ENCODE measurements around the gene MORC4. TPM values are rescaled to one million over a fixed set of nuclear protein-coding genes. Genes with fewer than 3 reads are reported as not detected.

Gene MORC4
- total RNA-seq: 14.7 and 17.1 TPM in 2 replicates

GRCh38 chrX:107000013-107000515 is at the start of gene MORC4:
MORC4 (minus strand) TSS chrX:107000212; CDS start chrX:106999969, 243 bp downstream.

DNA sequence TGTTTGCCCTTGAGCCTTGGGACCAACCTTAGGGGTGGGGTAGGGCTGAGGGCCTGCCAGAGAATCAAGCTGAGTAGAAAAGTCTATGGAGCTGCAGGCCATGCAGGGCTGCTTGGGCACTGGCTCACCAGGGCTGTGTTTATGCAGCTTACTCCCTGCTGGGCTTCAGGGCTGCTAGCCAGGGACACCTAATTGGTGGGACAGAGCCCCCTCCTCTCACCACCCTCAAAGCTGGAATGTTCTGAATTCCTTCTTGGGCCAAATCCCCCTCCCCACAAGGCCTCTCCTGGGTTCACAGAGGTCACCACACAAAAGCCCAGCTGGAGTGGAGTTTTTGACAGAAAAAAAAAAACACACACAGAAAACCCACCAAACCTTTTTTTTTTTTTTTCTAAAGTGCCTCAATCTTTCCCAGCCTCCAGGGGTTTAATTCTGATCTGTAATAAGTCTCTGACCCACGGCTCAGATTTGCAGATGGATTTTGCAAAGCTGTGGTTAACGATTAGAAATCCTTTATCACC is 80.0 kb downstream of the MORC4 start, which contains the start of gene CLDN2:
TSS of gene CLDN2 (plus strand) at position 471 of the 521 bp plus-strand sequence. CDS start 7,827 bp downstream, outside the sequence.

GRCh38 chrX:106903291-106903824 is 96.7 kb downstream of the MORC4 start, which contains the start of gene RIPPLY1:
RIPPLY1 (minus strand) TSS chrX:106903341; CDS start chrX:106903287, 54 bp downstream.

Other genes starting within 250 kb of the MORC4 start
- 5.0 and 5.8 TPM in 2 replicates for gene TBC1D8B, start 197.5 kb downstream of the MORC4 start, total RNA-seq
- gene RIPPLY1, start 96.9 kb downstream of the MORC4 start, total RNA-seq: not detected in 2 replicates
- gene CLDN2, start 79.8 kb downstream of the MORC4 start, total RNA-seq: not detected in 2 replicates
- 10.2 and 12.0 TPM in 2 replicates for gene RBM41, start 118.6 kb upstream of the MORC4 start, total RNA-seq
- 3.5 and 4.9 TPM in 2 replicates for gene NUP62CL, start 206.2 kb upstream of the MORC4 start, total RNA-seq
- not detected in 2 replicates for gene DNAAF6, start 206.4 kb upstream of the MORC4 start, total RNA-seq